HCT116 (cell line): ENCODE data around the gene MYLK4. TPM values are rescaled to one million over a fixed set of nuclear protein-coding genes. Genes with fewer than 3 reads are reported as not detected.

Experiments
- ATAC-seq: fragments of 200-7000 bp; cut with Tn5 transposase; 2 replicates; pipeline ENCODE4 v1.9.1; 2020; ENCODE audit warnings: mild to moderate bottlenecking, moderate library complexity
- BruUV-seq: library from RNA; stranded (reverse); fragments of 400-500 nt; replicated peaks from 2 replicates; lab custom pipeline; 2021; lab: Mats Ljungman, UMichigan
- CTCF ChIA-PET: fragments of 300-600 bp; sonication (Branson Sonifier 250); formaldehyde crosslinking; loops from one replicate; lab custom pipeline; 2021; ENCODE audit warnings: antibody characterized with exemption; lab: Charles Lee
- POLR2A ChIA-PET: fragments of 300-600, 350-600 bp; sonication (Branson Sonifier 250); formaldehyde crosslinking; loops from one replicate; lab custom pipeline; 2021; ENCODE audit warnings: antibody characterized with exemption; lab: Charles Lee
- RAD21 ChIA-PET, 2 experiments: fragments of 300-600 bp; sonication (Branson Sonifier 250); formaldehyde crosslinking; loops; one replicate each; lab custom pipeline; 2023; ENCODE audit warnings: low total read pairs in 2 of 2; ENCODE audit not compliant: uncharacterized antibody in 2 of 2, unreplicated experiment in 2 of 2, low non-redundant PET in 1 of 2; lab: Charles Lee
- DNase-seq: peaks from one replicate; pipeline ENCODE4 v3.0.0-alpha.2; 2010; ENCODE audit warnings: low read depth, low spot score
- H2AFZ ChIP-seq: fragments of 200-600 bp; shearing (Covaris generic), sonication (generic); 2 replicates; pipeline ENCODE4 v1.6.1; 2017; ENCODE audit warnings: low read depth, mixed run types, mixed read lengths, antibody characterized with exemption, low read length; ENCODE audit not compliant: poor library complexity, severe bottlenecking
- H3K27ac ChIP-seq: 2 replicates; pipeline ENCODE4 v1.5.1; 2012; ENCODE audit warnings: low read depth, low read length
- H3K27me3 ChIP-seq: fragments of 200-600 bp; sonication (generic); 2 replicates; pipeline ENCODE4 v1.6.1; 2016; ENCODE audit warnings: mixed run types, low read length, mixed read lengths; ENCODE audit not compliant: insufficient read depth
- H3K36me3 ChIP-seq, 2 experiments: fragments of 200-500 bp in 1 of 2; fragments of 200-600 bp in 1 of 2; sonication (Bioruptor generic) in 1 of 2; sonication (generic) in 1 of 2; 2 replicates each; pipeline versions ENCODE4 v1.5.1 to v1.6.1; 2014 to 2016; ENCODE audit warnings: low read length in 2 of 2, inconsistent platforms in 1 of 2, mixed read lengths in 1 of 2, mixed run types in 1 of 2; ENCODE audit not compliant: insufficient read depth in 2 of 2, control insufficient read depth in 1 of 2
- H3K4me1 ChIP-seq, 2 experiments: fragments of 200-600 bp in 1 of 2; sonication (generic) in 1 of 2; 2 replicates each; pipeline versions ENCODE4 v1.5.1 to v1.6.1; 2012 to 2017; ENCODE audit warnings: low read length in 2 of 2, inconsistent platforms in 1 of 2, mild to moderate bottlenecking in 1 of 2, mixed read lengths in 1 of 2, mixed run types in 1 of 2, moderate library complexity in 1 of 2; ENCODE audit not compliant: insufficient read depth in 2 of 2, control insufficient read depth in 1 of 2
- H3K4me2 ChIP-seq: fragments of 200-600 bp; sonication (generic); 2 replicates; pipeline ENCODE4 v1.6.1; 2017; ENCODE audit warnings: mixed run types, low read length, mixed read lengths
- H3K4me3 ChIP-seq, 2 experiments: fragments of 200-600 bp in 1 of 2; sonication (generic) in 1 of 2; replicated peaks in 1 of 2; 2 replicates each; pipeline ENCODE4 v1.5.1; 2011 to 2016; ENCODE audit warnings: low read length in 2 of 2, control low read depth in 1 of 2, low read depth in 1 of 2, mild to moderate bottlenecking in 1 of 2, mixed read lengths in 1 of 2, mixed run types in 1 of 2
- H3K79me2 ChIP-seq: fragments of 200-600 bp; sonication (generic); 2 replicates; pipeline ENCODE4 v1.6.1; 2017; ENCODE audit warnings: mild to moderate bottlenecking, mixed run types, low read length, moderate library complexity, mixed read lengths; ENCODE audit not compliant: insufficient read depth
- H3K9ac ChIP-seq: fragments of 200-600 bp; sonication (generic); 2 replicates; pipeline ENCODE4 v1.6.1; 2016; ENCODE audit warnings: low read length, mixed read lengths
- H3K9me2 ChIP-seq: fragments of 200-600 bp; sonication (generic), shearing (Covaris generic); 2 replicates; pipeline ENCODE4 v1.6.1; 2017; ENCODE audit warnings: mixed run types, mild to moderate bottlenecking, moderate library complexity; ENCODE audit not compliant: insufficient read depth
- H3K9me3 ChIP-seq, 2 experiments: fragments of 200-500 bp in 1 of 2; fragments of 200-600 bp in 1 of 2; sonication (Bioruptor generic) in 1 of 2; sonication (generic) in 1 of 2; 2 replicates each; pipeline ENCODE4 v1.6.1; 2014 to 2017; ENCODE audit warnings: low read length in 2 of 2, mixed read lengths in 2 of 2, inconsistent platforms in 1 of 2, low read depth in 1 of 2, mild to moderate bottlenecking in 1 of 2, mixed run types in 1 of 2, moderate library complexity in 1 of 2; ENCODE audit not compliant: control insufficient read depth in 1 of 2, insufficient read depth in 1 of 2
- H4K20me1 ChIP-seq: fragments of 200-600 bp; sonication (generic), shearing (Covaris generic); 2 replicates; pipeline ENCODE4 v1.6.1; 2017; ENCODE audit warnings: mixed run types, mild to moderate bottlenecking, moderate library complexity; ENCODE audit not compliant: insufficient read depth
- ATF3 ChIP-seq: IDR thresholded peaks from 2 replicates; pipeline ENCODE4 v1.6.1; 2012
- CBX3 ChIP-seq: IDR thresholded peaks from 2 replicates; pipeline ENCODE4 v1.6.1; 2012; ENCODE audit warnings: low read depth
- CEBPB ChIP-seq: IDR thresholded peaks from 2 replicates; pipeline ENCODE4 v1.6.1; 2012; ENCODE audit warnings: low read depth
- EGR1 ChIP-seq: IDR thresholded peaks from 2 replicates; pipeline ENCODE4 v1.6.1; 2012; ENCODE audit warnings: low read depth
- ELF1 ChIP-seq: IDR thresholded peaks from 2 replicates; pipeline ENCODE4 v1.6.1; 2012; ENCODE audit warnings: low read depth, borderline replicate concordance
- EZH2 ChIP-seq: fragments of 200-600 bp; sonication (generic); IDR thresholded peaks from 2 replicates; pipeline ENCODE4 v1.6.1; 2017; ENCODE audit warnings: antibody characterized with exemption, mixed run types
- EZH2phosphoT487 ChIP-seq: fragments of 200-600 bp; IDR thresholded peaks from 2 replicates; pipeline ENCODE4 v1.6.1; 2018; ENCODE audit warnings: antibody characterized with exemption, borderline replicate concordance
- FOSL1 ChIP-seq: IDR thresholded peaks from 2 replicates; pipeline ENCODE4 v1.6.1; 2012; ENCODE audit warnings: low read depth
- MAX ChIP-seq: IDR thresholded peaks from 2 replicates; pipeline ENCODE4 v1.6.1; 2012
- POLR2A ChIP-seq: IDR thresholded peaks from 2 replicates; pipeline ENCODE4 v1.7.0; 2011; ENCODE audit warnings: borderline replicate concordance; ENCODE audit not compliant: insufficient read depth, insufficient read length; ENCODE audit errors: extremely low read depth
- RAD21 ChIP-seq: IDR thresholded peaks from 2 replicates; pipeline ENCODE4 v1.6.1; 2012; ENCODE audit warnings: low read depth, mild to moderate bottlenecking
- SP1 ChIP-seq: IDR thresholded peaks from 2 replicates; pipeline ENCODE4 v1.6.1; 2012; ENCODE audit warnings: low read depth
- SRF ChIP-seq: IDR thresholded peaks from 2 replicates; pipeline ENCODE4 v1.6.1; 2012; ENCODE audit warnings: low read depth
- TCF7L2 ChIP-seq: IDR thresholded peaks from 2 replicates; pipeline ENCODE4 v1.7.0; 2011; ENCODE audit warnings: borderline replicate concordance, inconsistent platforms; ENCODE audit not compliant: insufficient read depth, insufficient read length; ENCODE audit errors: extremely low read depth
- YY1 ChIP-seq: IDR thresholded peaks from 2 replicates; pipeline ENCODE4 v1.6.1; 2011; ENCODE audit warnings: low read length, low read depth, moderate library complexity, mild to moderate bottlenecking; ENCODE audit not compliant: insufficient replicate concordance; ENCODE audit errors: extremely low read depth
- ZFX ChIP-seq: fragments of 450-650 bp; IDR thresholded peaks from 2 replicates; pipeline ENCODE4 v1.6.1; 2017
- intact Hi-C: fragments of 100-400 bp; cut with micrococcal nuclease; formaldehyde crosslinking; loops from 2 replicates; pipeline ENCODE4 v1.10.0; 2022
- total RNA-seq: library from RNA; stranded (reverse); gene quantifications from one replicate; pipeline ENCODE4 v1.2.1, GENCODE V29; 2021; ENCODE audit not compliant: unreplicated experiment
- TF ChIP-seq, protein P1 (sequence below): IDR thresholded peaks from 2 replicates; pipeline ENCODE4 v1.6.1; 2012; ENCODE audit warnings: low read depth
- TF ChIP-seq, protein P2 (sequence below): IDR thresholded peaks from 2 replicates; pipeline ENCODE4 v1.6.1; 2011; ENCODE audit warnings: mild to moderate bottlenecking, low read length, moderate library complexity; ENCODE audit not compliant: insufficient replicate concordance; ENCODE audit errors: extremely low read depth
- TF ChIP-seq, protein P3 (sequence below), 3 experiments: fragments of 200-600 bp in 1 of 3; sonication (generic) in 1 of 3; IDR thresholded peaks in 2 of 3; conservative IDR thresholded peaks in 1 of 3; 2 replicates each; pipeline ENCODE4 v1.5.1; 2012 to 2017; ENCODE audit warnings: low read depth in 2 of 3, low read length in 2 of 3, antibody characterized with exemption in 1 of 3, borderline replicate concordance in 1 of 3, control low read depth in 1 of 3, mild to moderate bottlenecking in 1 of 3, mixed read lengths in 1 of 3, mixed run types in 1 of 3, moderate library complexity in 1 of 3; ENCODE audit not compliant: insufficient read depth in 1 of 3

The MYLK4 gene
- total RNA-seq, 1 experiment from 2014 or later: 0.27 TPM

- Histone ChIP-seq H3K27ac (no peak overlapping the region), H3K4me3 (no peak overlapping the region), H3K9me3 (no peaks in the 10 kb centered on the region), H4K20me1 (no peaks in the 10 kb centered on the region), H3K4me1 (peaks cover 0 to 8% of the 10 kb centered on the region in 2 experiments; a peak in 2 of 4 replicates), H3K79me2 (no peaks in the 10 kb centered on the region), H3K36me3 (no peaks in the 10 kb centered on the region), H2AFZ (no peak overlapping the region), H3K27me3 (no peaks in the 10 kb centered on the region), H3K4me2 (no peak overlapping the region), H3K9ac (no peak overlapping the region), H3K9me2 (no peaks in the 10 kb centered on the region)
- ChIA-PET POLR2A (no interaction called here), CTCF (no interaction called here), RAD21 (no interaction called here)
- no peak for ATAC-seq
- no peak for DNase-seq
- TF ChIP-seq ZFX: no peak
- no peak for TF ChIP-seq CEBPB
- no peak for TF ChIP-seq TCF7L2
- no peak for TF ChIP-seq SP1
- TF ChIP-seq FOSL1: no peak
- TF ChIP-seq MAX: no peak
- TF ChIP-seq EZH2phosphoT487: no peak
- no peak for TF ChIP-seq EGR1
- no peak for TF ChIP-seq ELF1
- TF ChIP-seq, protein P1, sequence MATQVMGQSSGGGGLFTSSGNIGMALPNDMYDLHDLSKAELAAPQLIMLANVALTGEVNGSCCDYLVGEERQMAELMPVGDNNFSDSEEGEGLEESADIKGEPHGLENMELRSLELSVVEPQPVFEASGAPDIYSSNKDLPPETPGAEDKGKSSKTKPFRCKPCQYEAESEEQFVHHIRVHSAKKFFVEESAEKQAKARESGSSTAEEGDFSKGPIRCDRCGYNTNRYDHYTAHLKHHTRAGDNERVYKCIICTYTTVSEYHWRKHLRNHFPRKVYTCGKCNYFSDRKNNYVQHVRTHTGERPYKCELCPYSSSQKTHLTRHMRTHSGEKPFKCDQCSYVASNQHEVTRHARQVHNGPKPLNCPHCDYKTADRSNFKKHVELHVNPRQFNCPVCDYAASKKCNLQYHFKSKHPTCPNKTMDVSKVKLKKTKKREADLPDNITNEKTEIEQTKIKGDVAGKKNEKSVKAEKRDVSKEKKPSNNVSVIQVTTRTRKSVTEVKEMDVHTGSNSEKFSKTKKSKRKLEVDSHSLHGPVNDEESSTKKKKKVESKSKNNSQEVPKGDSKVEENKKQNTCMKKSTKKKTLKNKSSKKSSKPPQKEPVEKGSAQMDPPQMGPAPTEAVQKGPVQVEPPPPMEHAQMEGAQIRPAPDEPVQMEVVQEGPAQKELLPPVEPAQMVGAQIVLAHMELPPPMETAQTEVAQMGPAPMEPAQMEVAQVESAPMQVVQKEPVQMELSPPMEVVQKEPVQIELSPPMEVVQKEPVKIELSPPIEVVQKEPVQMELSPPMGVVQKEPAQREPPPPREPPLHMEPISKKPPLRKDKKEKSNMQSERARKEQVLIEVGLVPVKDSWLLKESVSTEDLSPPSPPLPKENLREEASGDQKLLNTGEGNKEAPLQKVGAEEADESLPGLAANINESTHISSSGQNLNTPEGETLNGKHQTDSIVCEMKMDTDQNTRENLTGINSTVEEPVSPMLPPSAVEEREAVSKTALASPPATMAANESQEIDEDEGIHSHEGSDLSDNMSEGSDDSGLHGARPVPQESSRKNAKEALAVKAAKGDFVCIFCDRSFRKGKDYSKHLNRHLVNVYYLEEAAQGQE: no peak
- no peak for TF ChIP-seq CBX3
- no peak for TF ChIP-seq SRF
- TF ChIP-seq ATF3: no peak
- TF ChIP-seq EZH2: no peak
- TF ChIP-seq, protein P2, sequence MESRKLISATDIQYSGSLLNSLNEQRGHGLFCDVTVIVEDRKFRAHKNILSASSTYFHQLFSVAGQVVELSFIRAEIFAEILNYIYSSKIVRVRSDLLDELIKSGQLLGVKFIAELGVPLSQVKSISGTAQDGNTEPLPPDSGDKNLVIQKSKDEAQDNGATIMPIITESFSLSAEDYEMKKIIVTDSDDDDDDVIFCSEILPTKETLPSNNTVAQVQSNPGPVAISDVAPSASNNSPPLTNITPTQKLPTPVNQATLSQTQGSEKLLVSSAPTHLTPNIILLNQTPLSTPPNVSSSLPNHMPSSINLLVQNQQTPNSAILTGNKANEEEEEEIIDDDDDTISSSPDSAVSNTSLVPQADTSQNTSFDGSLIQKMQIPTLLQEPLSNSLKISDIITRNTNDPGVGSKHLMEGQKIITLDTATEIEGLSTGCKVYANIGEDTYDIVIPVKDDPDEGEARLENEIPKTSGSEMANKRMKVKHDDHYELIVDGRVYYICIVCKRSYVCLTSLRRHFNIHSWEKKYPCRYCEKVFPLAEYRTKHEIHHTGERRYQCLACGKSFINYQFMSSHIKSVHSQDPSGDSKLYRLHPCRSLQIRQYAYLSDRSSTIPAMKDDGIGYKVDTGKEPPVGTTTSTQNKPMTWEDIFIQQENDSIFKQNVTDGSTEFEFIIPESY: no peak
- TF ChIP-seq RAD21: no peak
- TF ChIP-seq YY1: no peak
- no peak for TF ChIP-seq POLR2A
- TF ChIP-seq, protein P3, sequence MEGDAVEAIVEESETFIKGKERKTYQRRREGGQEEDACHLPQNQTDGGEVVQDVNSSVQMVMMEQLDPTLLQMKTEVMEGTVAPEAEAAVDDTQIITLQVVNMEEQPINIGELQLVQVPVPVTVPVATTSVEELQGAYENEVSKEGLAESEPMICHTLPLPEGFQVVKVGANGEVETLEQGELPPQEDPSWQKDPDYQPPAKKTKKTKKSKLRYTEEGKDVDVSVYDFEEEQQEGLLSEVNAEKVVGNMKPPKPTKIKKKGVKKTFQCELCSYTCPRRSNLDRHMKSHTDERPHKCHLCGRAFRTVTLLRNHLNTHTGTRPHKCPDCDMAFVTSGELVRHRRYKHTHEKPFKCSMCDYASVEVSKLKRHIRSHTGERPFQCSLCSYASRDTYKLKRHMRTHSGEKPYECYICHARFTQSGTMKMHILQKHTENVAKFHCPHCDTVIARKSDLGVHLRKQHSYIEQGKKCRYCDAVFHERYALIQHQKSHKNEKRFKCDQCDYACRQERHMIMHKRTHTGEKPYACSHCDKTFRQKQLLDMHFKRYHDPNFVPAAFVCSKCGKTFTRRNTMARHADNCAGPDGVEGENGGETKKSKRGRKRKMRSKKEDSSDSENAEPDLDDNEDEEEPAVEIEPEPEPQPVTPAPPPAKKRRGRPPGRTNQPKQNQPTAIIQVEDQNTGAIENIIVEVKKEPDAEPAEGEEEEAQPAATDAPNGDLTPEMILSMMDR (IDR thresholded peaks at IDR 0.05 in 2 of 3, conservative IDR thresholded peaks at IDR 0.05 in 1 of 3; ENCODE audit: borderline replicate concordance in 1 of 3, insufficient read depth in 1 of 3, low read depth in 2 of 3, low read length in 2 of 3): no peak
- no TSS peak for BruUV-seq
- intact Hi-C loops: no loop called here
These were observed 33.6 kb downstream of the MYLK4 start for GRCh38 chr6:2716936-2717700.
